ENCODE data around the gene ARHGAP4.

DNA sequence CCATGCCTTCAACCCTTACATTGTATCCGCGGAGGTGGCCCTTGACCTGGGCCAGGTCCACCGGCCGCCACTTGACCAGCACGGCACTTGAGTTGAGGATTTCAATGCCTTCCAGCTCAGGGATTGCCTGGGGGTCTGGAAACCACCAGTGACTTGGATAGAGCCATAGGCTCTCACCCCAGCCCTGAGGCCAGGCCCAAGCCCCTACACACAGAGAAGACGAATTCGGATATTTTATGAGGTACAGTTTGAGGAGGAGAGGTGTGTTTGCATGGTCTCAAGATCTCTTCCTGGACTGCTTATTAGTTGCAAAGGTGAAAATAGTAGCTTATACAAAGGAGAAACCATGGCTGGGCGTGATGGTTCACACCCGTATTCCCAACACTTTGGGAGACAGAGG is 60.4 kb downstream of the ARHGAP4 start:
- TF ChIP-seq PAX5 (IDR thresholded peaks at IDR 0.05; ENCODE audit: insufficient read depth, low read length, severe bottlenecking) (no peak), POLR2A (IDR thresholded peaks at IDR 0.05; ENCODE audit: low read depth, low read length) (no peak), POLR2AphosphoS5 (IDR thresholded peaks at IDR 0.05; ENCODE audit: low read depth, low read length) (no peak), TAF1 (IDR thresholded peaks at IDR 0.05; ENCODE audit: low read depth, low read length) (no peak), SPI1 (IDR thresholded peaks at IDR 0.05; ENCODE audit: low read depth, low read length) (no peak), POU2F2 (IDR thresholded peaks at IDR 0.05; ENCODE audit: low read depth, low read length) (no peak)
